ENCODE results near the gene CARM1.

The CARM1 gene

DNA sequence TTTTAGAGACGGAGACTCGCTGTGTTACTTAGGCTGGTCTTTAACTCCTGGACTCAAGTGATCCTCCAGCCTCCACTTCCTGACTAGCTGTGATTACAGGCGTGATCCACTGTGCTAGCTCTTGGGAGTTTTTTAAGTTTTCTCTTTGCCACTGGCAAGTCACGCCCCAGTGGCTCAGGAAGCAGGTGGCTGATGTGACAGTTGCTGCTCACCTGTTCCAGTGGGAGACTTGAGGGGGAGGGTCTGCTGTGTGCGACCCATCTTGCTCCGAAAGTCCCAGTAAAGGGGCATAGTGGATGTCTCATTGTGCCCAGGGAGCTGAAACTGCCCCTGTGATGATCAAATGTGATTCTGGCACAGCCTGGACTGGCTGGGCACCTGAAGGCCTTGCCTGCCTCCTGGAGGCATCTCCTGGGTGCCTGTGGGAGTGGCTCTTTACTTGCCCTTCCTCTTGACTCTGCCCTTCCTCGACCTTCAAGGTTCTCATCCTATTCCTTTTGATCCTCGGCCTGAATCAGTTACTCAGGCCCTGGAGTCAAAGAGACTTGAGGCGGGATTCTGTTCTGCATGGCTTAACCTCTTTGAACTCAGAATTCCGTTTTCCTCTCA lies 97.3 kb downstream of the CARM1 start:
- in situ Hi-C loops (cut with HindIII; ENCODE audit: low sequenced_read_pairs): no loop called here

DNA sequence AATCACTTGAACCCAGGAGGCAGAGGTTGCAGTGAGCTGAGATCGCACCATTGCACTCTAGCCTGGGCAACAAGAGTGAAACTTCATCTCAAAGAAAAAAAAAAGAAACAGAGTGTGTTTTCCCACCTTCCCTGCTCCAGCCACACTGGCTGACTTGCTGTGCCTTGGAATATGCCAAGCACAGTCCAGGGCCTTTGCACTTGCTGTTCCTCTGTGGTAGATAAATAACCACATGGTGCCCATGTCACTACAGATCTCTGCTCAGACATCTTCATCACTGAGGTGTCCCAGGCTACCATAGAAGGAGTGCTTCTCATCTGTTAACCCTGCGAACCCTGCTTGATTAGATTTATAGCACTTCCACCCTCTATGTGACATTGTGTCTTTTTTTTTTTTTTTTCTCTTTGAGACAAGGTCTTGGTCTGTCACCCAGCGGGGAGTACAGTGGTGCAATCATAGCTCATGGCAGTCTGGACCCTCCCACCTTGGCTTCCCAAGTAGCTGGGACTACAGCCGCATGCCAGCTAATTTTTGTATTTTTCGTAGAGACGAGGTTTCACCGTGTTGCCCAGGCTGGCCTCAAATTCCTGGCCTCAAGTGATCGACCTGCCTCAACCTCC lies 99.9 kb downstream of the CARM1 start:
- in situ Hi-C loops (cut with HindIII; ENCODE audit: low sequenced_read_pairs): no loop called here

All from endothelial cell of hepatic sinusoid (primary cell).